GM23248 (cell line): ENCODE data around the gene PPP2R5B. TPM values are rescaled to one million over a fixed set of nuclear protein-coding genes. Genes with fewer than 3 reads are reported as not detected.
A peak's percentile ranks its signal among the peaks of the same experiment; 100 is the strongest.

Experiments
- DNase-seq: peaks from one replicate; pipeline ENCODE4 v3.0.0-alpha.2; 2015
- H2AFZ ChIP-seq: fragments of 200-600 bp; sonication (generic); 2 replicates; pipeline ENCODE4 v1.6.1; 2016; ENCODE audit warnings: antibody characterized with exemption
- H3F3A ChIP-seq: fragments of 200-600 bp; sonication (generic); 2 replicates; pipeline ENCODE4 v1.6.1; 2016; ENCODE audit warnings: mild to moderate bottlenecking, antibody characterized with exemption, mixed run types; ENCODE audit not compliant: insufficient read depth
- H3K27ac ChIP-seq: fragments of 200-600 bp; sonication (generic); 2 replicates; pipeline ENCODE4 v1.5.1; 2016; ENCODE audit warnings: mild to moderate bottlenecking
- H3K27me3 ChIP-seq: fragments of 200-600 bp; sonication (generic); replicated peaks from 2 replicates; pipeline ENCODE4 v1.6.1; 2016; ENCODE audit warnings: mild to moderate bottlenecking; ENCODE audit not compliant: insufficient read depth
- H3K36me3 ChIP-seq: fragments of 200-600 bp; sonication (generic); 2 replicates; pipeline ENCODE4 v1.6.1; 2016; ENCODE audit warnings: low read depth, mild to moderate bottlenecking
- H3K4me1 ChIP-seq: fragments of 200-600 bp; sonication (generic); 2 replicates; pipeline ENCODE4 v1.6.1; 2016; ENCODE audit warnings: mild to moderate bottlenecking; ENCODE audit not compliant: insufficient read depth
- H3K4me2 ChIP-seq: fragments of 200-600 bp; sonication (generic); one replicate; pipeline ENCODE4 v1.6.1; 2016; ENCODE audit warnings: mild to moderate bottlenecking; ENCODE audit not compliant: unreplicated experiment
- H3K4me3 ChIP-seq: fragments of 200-600 bp; sonication (generic); 2 replicates; pipeline ENCODE4 v1.5.1; 2016; ENCODE audit warnings: mild to moderate bottlenecking
- H3K79me2 ChIP-seq: fragments of 200-600 bp; sonication (generic); 2 replicates; pipeline ENCODE4 v1.6.1; 2016; ENCODE audit warnings: mild to moderate bottlenecking; ENCODE audit not compliant: insufficient read depth
- H3K9ac ChIP-seq: fragments of 200-600 bp; sonication (generic); 2 replicates; pipeline ENCODE4 v1.6.1; 2016; ENCODE audit warnings: mild to moderate bottlenecking
- H3K9me2 ChIP-seq: fragments of 200-600 bp; sonication (generic); 2 replicates; pipeline ENCODE4 v1.6.1; 2016; ENCODE audit warnings: mixed run types, mild to moderate bottlenecking, moderate library complexity; ENCODE audit not compliant: insufficient read depth
- H3K9me3 ChIP-seq: fragments of 200-600 bp; sonication (generic); one replicate; pipeline ENCODE4 v1.6.1; 2017; ENCODE audit warnings: low read depth
- H4K20me1 ChIP-seq: fragments of 200-600 bp; sonication (generic); 2 replicates; pipeline ENCODE4 v1.6.0; 2016; ENCODE audit not compliant: insufficient read depth
- EZH2 ChIP-seq: fragments of 200-600 bp; sonication (generic); IDR thresholded peaks from 2 replicates; pipeline ENCODE4 v1.6.1; 2018; ENCODE audit warnings: antibody characterized with exemption, mild to moderate bottlenecking; ENCODE audit not compliant: insufficient read depth, poor library complexity, severe bottlenecking
- EZH2phosphoT487 ChIP-seq: fragments of 200-600 bp; sonication (generic); IDR thresholded peaks from 2 replicates; pipeline ENCODE4 v1.6.1; 2018; ENCODE audit warnings: antibody characterized with exemption, moderate library complexity, mild to moderate bottlenecking, low read depth; ENCODE audit not compliant: insufficient read depth
- WGBS, 2 experiments: methylation state at CpG; one replicate each; pipeline ENCODE4 v1.1.6; 2015 to 2017; ENCODE audit warnings: low lambda C conversion rate in 2 of 2, low coverage in 1 of 2; ENCODE audit errors: missing lambda C conversion rate in 2 of 2; 5-methylcytosine and 5-hydroxymethylcytosine counted together
- in situ Hi-C: fragments of 300-500 bp; cut with MboI; formaldehyde crosslinking; loops from 2 replicates; pipeline ENCODE4 v1.15.0; 2020
- polyA plus RNA-seq: library from polyadenylated mRNA; unstranded; fragments of >200 nt; fragmentation: Nextera tagmentation; extraction: Ambion mirVana; gene quantifications from 2 replicates; pipeline ENCODE4 v1.2.1, GENCODE V29; 2016
- total RNA-seq: library from RNA; depleted of rRNA; stranded (reverse); fragments of >200 nt; shearing (Covaris generic); gene quantifications from 2 replicates; pipeline ENCODE4 v1.2.3, GENCODE V29; 2014

PPP2R5B gene
- total and polyA plus RNA-seq, 2 experiments from 2014 or later, result 16.4 to 27.3 TPM

DNA sequence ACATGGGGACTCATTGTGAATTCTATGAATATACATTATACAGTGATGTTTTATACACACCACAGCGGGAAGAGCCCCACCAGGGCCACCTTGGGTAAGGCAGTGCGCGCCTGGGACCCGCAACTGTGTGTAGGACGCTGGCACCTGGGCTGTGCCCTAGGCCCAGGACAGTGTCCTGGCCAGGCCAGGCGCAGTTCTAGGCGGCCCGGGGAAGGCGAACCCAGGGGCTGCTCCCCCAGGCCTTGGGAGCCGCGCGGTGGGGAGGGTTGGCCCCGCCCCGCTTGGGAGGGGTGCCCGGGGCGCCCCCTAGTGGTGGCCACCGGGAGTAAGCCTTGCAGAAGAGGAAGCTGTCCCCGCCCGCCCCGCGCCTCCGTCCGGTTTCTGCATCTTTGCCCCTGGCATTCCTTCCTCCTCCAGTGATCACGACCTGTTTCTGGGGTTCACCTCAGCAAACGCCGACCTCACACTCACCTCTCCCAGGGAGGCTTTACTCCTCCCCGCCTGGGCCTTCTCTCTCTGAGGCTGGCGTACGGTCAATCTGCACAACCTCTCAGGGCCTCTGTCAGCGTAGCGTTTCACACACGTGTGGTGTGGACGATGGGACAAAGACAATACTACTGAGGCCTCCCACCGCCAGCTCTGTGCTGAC is 36.6 kb upstream of the PPP2R5B start:
- no peak overlapping the region for H3K27ac ChIP-seq
- no peaks in the 10 kb centered on the region for H3K4me1 ChIP-seq
- no peaks in the 10 kb centered on the region for H3K9me3 ChIP-seq
- in situ Hi-C loops, result no loop called here
- no peaks in the 10 kb centered on the region for H3K36me3 ChIP-seq
- peak overlapping the region; percentile 38; the same call in 1 of the 2 replicates for H3K9ac ChIP-seq
- H3F3A ChIP-seq, result peaks cover 9% of the 10 kb centered on the region
- peak overlapping the region; percentile 83 for H3K4me2 ChIP-seq
- no peaks in the 10 kb centered on the region for H3K9me2 ChIP-seq
- H3K27me3 ChIP-seq, result no peaks in the 10 kb centered on the region
- H2AFZ ChIP-seq, result peak overlapping the region; percentile 90
- peak; percentile 76 for DNase-seq
- H4K20me1 ChIP-seq, result no peaks in the 10 kb centered on the region
- WGBS, 2 experiments, result 16% methylated on average over 29 to 31 of the region's 34 CpGs
- no peak for TF ChIP-seq EZH2phosphoT487
- no peak for TF ChIP-seq EZH2
- H3K4me3 ChIP-seq, result peak overlapping the region; percentile 64
- no peaks in the 10 kb centered on the region for H3K79me2 ChIP-seq

DNA sequence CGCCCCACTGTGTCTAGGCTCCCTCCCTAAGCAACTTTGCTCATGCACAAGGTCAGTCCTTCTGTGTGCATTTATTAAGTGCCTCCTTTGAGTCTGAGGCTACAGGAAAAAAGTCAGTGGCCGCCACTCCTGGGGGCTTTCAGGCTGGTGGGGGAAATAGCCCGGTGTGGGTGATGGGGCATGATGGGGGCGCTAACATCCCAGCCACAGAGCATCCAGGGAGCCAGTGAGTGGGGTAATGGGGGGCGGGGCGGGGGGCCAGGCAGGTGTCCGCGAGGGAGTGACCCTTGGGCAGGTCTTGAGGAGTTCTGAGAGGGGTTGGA is 36.1 kb upstream of the PPP2R5B start:
- in situ Hi-C loops, result no loop called here
- Histone ChIP-seq H3K9ac (no peak overlapping the region; the same call in 1 of the 2 replicates), H3K79me2 (no peaks in the 10 kb centered on the region), H3K4me1 (no peaks in the 10 kb centered on the region), H3K4me3 (peak overlapping the region; percentile 64; the same call in 1 of the 2 replicates), H3K9me2 (no peaks in the 10 kb centered on the region), H3F3A (peaks cover 9% of the 10 kb centered on the region), H3K27ac (no peak overlapping the region), H2AFZ (peak overlapping the region; percentile 90), H3K27me3 (no peaks in the 10 kb centered on the region), H3K4me2 (peak overlapping the region; percentile 83), H4K20me1 (no peaks in the 10 kb centered on the region), H3K36me3 (no peaks in the 10 kb centered on the region), H3K9me3 (no peaks in the 10 kb centered on the region)
- TF ChIP-seq EZH2phosphoT487 (no peak), EZH2 (no peak)
- 48 to 56% methylated on average over 6 to 8 of the region's 8 CpGs for WGBS, 2 experiments
- DNase-seq, result no peak

DNA sequence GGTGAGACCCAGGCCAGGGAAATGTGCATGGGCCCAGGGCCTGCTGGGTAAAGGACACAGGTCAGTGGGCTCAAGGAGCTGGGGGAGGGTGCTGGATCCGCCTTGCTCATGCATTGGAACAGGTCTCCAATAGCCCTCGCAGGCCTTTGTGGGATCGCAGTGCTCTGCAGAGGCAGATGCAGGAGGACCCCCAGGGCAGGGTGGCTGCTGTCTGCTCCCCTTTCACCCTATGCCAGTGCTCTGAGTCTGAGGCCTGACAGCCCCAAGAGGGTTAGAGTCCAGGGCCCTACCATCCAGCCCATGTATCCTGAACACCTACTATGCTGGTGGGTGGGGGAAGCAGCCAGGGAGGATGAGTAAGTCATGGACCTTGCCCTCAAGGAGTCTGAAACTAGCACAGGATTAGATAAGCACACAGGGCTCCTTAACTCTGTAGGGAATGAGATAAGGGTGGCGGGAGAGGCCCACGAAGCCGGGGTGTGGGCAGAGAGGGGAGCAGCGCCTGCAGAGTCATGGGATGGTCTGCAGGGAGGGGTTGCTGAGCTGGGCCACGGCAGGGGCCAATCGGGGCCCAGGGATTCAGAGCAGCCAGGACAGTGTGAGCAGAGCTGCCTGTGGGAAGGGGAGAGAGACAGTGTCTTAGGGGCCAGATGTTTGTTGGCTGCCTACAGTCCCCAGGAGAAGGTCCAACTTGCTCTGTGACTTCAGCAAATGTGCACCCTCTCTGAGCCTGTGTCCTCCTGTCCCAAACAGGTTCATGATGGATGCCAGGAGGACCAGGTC is 35.6 kb upstream of the PPP2R5B start:
- Histone ChIP-seq H3K9me3 (no peaks in the 10 kb centered on the region), H3K9me2 (no peaks in the 10 kb centered on the region), H3F3A (peaks cover 9% of the 10 kb centered on the region), H3K4me1 (no peaks in the 10 kb centered on the region), H4K20me1 (no peaks in the 10 kb centered on the region), H3K9ac (no peak overlapping the region), H3K4me3 (no peak overlapping the region), H3K79me2 (no peaks in the 10 kb centered on the region), H3K36me3 (no peaks in the 10 kb centered on the region), H3K4me2 (no peak overlapping the region), H3K27ac (no peak overlapping the region), H3K27me3 (no peaks in the 10 kb centered on the region), H2AFZ (no peak overlapping the region)
- no peak for TF ChIP-seq EZH2phosphoT487
- TF ChIP-seq EZH2, result no peak
- in situ Hi-C loops, result no loop called here
- 70 to 71% methylated on average over 9 of the region's 9 CpGs for WGBS, 2 experiments
- DNase-seq, result no peak

DNA sequence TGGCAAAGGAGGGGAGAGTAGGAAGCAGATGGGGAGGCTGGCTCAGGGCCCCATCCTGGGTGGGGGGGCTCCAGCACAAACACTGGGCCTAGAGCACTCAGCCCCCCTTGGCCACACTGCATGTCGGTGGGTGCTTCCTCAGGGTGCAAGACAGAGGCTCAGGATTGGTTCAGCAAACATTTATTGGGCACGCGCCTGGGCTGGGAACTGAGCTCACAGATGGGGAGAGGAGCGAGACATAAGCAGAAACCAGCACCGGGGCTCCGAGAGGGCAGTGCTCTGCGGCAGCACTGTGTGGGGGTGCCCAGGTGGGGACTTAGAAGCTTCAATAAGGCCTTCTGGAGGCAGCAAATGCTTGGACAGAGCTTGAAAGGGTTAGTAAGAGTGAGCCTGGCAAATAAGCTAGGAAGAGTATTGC is 34.0 kb upstream of the PPP2R5B start:
- DNase-seq, result no peak
- no peaks in the 10 kb centered on the region for H3K79me2 ChIP-seq
- no peak overlapping the region for H3K27ac ChIP-seq
- H4K20me1 ChIP-seq, result no peaks in the 10 kb centered on the region
- TF ChIP-seq EZH2phosphoT487, result no peak
- TF ChIP-seq EZH2, result no peak
- no peak overlapping the region for H3K9ac ChIP-seq
- no peak overlapping the region for H3K4me3 ChIP-seq
- H3K27me3 ChIP-seq, result no peaks in the 10 kb centered on the region
- no peaks in the 10 kb centered on the region for H3K9me2 ChIP-seq
- no peaks in the 10 kb centered on the region for H3K9me3 ChIP-seq
- H3K4me2 ChIP-seq, result no peak overlapping the region
- H2AFZ ChIP-seq, result no peak overlapping the region
- WGBS, 2 experiments, result 73 to 77% methylated on average over 7 of the region's 7 CpGs
- peaks cover 8% of the 10 kb centered on the region for H3F3A ChIP-seq
- no peaks in the 10 kb centered on the region for H3K36me3 ChIP-seq
- in situ Hi-C loops, result no loop called here
- H3K4me1 ChIP-seq, result no peaks in the 10 kb centered on the region
